HG02840 (cell line): ENCODE measurements around the gene ACSS1.
"Not testable (repeated sequence)": the region's sequence is repeated elsewhere in the genome, so short reads cannot be mapped to it uniquely, and the experiment has no call there.

Experiments used
- ATAC-seq: cut with Tn5 transposase; IDR thresholded peaks from one replicate; pipeline ENCODE4 v1.9.1; 2021; ENCODE audit warnings: mild to moderate bottlenecking, moderate library complexity, moderate number of reproducible peaks; ENCODE audit not compliant: unreplicated experiment, low FRiP score

ACSS1 gene

DNA sequence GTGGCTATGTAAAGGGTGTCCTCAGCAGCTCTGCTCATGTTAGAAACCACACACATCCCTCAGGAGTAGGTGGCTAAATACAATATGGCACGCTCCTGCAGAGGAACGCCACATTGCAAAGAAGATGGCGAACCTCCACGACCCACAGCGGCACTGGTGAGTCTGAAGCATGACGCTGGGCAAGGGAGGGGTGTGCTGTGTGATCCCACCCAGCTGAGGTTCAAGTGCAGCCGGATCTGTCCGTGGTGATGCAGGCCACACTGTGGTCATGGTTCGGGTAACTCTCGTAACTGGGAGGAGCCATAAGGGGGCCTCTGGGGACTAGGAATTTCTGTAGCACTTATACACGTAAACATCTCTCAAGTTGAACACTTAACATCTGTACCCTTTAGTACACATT lies 42.0 kb downstream of the ACSS1 start:
- ATAC-seq: no peak

DNA sequence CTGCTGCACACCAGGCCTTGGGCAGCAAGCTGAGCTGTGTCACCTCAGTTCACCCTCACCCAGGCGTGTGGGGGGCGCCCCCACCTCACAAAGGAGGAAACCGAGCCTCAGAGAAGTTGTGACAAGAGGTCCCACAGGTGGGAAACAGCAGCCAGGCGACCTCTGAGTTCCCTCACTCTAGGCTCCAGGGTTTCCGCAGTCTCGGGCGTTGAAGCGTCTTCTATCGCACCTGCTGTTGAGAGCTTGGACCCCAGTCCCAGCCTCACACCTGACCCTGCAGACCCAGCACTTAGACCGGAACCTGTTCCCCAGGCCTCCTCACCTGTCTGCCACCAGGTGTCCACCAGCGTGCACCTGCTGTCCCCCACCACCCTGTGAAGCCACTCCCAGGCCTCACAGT lies 43.1 kb downstream of the ACSS1 start:
- no peak for ATAC-seq

DNA sequence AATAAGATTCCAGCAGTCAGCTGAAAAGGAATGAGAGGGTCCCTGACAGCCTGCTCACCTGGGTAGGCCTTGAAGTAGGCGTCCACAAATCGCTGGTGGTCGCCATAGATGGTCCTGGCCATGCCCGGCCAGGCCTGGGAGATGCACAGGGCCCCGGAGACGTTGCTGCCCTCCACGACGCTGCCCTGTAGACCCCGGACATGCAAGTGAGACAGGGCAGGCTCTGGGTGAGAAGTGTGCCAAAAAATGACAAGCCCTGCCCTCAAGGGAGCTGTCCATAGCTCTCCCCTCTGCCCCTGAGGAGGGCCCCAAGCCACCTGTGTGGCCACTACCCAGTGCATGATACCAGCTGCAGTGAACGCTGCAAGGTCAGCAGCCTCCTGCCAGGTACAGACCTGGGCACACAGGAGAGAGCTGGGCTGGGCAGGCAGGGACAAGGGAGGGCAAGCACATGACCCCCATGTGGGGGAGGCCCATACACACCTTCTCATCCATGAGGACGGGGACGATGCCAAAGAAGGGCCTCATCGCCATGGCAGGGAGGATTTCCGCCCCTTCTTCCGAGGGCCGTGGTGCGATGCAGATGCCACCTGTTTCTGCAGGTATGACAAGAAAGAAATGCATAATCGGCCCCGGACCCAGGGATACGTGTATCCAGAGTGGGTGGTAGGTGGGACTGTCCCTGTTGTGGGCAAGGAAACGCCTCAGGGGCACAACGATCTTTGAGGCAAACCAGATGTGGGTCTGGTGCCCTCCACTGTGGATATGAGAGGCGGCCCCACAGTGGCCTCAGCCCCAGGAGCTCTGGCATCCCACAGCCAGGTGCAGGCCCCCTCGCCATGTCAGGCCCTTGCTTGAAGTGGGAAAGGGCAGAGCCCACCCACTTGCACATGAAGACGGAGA lies 44.2 kb downstream of the ACSS1 start:
- no peak for ATAC-seq

DNA sequence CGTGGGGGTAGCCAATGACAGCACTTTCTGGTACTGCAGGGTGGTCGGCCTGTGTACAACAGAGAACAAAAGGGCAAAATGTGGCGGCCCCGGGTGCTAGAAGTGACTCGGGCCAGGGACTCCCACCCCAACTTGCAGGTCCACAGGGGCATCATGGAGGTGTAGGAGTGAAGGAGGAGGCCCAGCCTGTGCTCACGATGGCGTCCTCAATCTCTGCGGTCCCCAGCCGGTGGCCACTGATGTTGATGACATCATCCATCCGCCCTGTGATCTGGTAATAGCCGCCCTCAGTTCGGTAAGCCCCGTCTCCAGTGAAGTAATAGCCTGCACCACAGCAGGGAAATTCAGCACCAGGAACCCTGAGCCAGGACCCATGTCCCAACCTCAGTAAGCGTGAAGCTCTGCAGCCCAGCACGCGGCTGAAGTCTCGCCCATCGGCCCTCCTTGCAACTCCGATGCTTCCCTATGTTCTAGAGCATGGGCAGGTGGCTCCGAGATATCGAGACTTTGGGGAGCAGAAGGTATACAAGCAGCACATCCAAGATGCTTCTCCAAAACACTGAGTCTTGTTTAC lies 45.2 kb downstream of the ACSS1 start:
- no peak for ATAC-seq

- no peak for ATAC-seq
Measured at GRCh38 chr20:25011831-25012241, 46.1 kb downstream of the ACSS1 start.

- ATAC-seq: no peak
Measured at GRCh38 chr20:25011261-25011660, 46.7 kb downstream of the ACSS1 start.

DNA sequence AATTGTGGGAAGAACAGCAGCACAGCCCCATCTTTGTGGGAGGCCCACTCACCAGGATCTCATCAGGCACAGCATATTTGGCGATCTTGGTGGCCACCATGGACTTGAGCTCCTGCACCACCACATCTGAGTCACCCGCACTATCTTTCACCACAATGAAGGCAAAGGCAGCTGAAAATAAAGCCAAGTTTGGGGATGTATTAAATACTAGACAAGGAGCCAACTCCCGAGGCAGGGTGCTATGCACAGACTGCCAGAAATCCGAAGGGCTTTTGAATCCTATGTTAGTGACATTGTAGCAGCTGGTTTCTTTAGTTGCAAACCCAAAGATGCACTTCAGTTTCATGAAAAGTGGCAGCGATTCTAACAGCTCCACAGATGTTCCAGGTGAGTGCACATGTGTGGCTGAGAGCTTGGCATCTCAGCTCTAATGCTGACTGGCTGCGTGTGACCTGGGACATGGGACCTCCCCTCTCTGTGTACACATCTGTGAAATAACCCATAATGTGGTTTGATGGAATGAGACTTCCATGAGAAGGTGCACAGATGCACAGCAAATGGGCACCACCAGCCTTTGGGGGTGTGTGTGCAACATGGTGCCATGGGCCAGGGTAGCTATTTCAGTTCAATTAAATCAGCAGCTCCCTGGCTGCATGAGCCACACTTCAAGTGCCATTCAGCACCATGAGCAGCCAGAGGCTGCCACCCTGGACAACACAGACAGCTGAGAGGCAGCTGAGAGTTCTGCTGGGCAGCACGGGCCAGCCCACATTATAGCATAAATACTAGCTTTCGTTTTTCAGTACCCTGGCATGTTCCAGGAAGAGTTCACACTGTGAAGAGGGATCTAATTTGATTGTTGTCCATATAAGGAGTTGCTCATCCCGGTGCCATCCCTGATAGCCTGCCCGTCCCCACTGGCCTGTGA lies 48.5 kb downstream of the ACSS1 start:
- no peak for ATAC-seq

DNA sequence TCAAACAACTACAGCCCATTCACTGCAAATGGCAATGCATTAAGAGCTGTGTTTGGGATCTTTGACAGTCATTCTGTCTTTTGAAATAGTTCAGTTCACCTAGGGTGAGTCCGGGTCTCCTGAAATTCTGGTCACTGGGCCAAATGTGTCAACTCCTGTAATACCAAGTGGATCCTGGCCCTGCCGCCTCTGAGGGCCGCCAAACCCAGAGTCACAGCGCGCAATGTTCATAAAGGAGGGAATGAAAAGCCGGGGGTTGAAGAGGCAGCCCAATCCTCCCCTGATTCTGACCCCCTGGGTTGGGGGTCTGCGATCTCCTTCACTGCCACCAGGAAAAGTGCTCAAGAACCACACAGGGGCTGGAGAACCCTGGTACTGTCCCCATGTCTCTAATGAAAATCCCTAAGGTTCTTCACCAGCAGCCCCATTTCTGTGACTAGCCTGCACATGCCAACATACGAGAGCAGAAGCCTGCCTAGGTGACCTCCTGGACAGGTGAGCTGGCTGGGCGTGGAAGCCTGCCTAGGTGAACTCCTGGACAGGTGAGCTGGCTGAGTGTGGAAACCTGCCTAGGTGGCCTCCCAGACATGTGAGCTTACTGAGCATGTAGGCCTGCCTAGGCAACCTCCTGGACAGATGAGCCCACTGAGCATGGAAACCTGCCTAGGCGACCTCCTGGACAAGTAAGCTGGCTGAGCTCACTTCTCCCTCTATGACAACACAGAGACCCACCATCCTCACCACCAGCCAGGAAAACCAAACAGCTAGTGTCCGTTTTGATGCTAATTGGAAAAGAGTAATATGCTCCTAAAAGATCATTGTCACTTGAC lies 49.3 kb downstream of the ACSS1 start:
- ATAC-seq: no peak

- no peak for ATAC-seq
Measured at GRCh38 chr20:25007491-25008305, 50.2 kb downstream of the ACSS1 start.

DNA sequence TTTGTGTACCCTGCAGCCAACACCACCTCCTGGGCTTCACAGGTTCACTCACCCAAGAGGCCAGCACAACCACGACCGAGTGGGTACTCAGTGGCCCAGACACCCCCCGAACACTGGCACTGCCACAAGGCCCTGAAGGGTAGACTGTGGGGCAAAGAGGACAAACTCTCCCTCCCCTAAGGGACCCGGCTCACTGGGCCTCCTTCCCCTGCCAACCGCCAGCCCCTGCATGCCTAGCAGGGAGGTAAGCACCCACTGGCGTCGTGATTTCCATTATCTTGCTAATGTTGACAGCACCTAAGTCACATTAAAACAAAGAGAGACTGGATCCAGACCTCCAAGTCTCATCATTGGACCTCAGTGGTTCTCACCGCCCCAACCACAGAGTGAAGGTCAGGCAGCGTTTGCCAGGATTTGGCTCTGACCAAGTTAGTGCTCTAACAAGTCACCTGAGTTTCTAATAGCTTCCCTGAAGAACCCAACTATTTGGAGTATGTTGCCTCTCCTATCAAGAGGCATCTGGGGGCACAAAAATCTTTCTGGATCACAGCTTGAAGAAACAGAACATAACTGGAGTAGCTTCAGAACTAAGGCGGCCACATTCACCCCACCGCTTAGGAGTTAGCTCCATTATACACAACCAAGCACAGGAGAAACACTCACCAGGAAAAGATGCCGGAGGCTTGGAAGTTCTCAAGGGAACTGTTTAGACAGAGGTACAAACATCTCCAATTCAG lies 51.3 kb downstream of the ACSS1 start:
- ATAC-seq: no peak

GRCh38 chr20:25005661-25006060 lies 52.3 kb downstream of the ACSS1 start:
- ATAC-seq: no peak

DNA sequence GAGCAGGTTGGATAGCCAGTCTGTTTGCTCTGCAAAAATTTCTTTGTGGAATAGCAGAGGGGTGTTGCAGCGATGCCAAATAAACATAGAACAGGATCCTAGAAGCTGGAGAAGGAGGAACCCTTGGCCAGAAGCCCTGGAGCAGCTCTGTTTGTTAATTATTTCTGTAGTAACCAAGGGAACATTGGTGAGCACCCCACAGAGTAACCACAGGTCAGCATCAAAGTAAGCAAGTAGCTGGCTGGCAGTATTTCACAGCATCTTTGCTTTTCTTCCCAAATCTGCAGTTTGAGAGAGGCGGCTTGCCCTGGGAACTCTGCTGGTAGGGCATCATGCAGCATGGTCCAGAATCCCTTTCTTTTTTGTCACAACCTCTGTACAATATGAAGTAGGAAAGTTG lies 52.7 kb downstream of the ACSS1 start:
- no peak for ATAC-seq

DNA sequence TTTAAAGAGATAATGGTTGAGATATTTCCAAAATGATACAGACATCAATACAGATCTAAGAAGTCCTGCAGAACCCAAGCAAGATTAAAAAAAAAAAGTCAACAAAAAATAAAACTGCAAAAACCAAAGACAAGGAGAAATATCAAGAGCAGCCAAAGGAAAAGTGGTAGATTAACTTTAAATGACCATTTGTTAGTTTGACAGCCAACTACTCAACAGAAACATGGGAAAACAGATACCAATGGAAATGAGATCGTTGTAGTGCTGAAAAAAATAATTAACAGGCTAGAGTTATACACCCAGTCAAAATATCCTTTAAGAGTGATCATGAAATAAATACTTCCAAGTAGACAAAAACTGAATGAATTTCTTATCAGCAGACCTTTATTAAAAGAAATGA lies 54.9 kb downstream of the ACSS1 start:
- ATAC-seq: no peak

DNA sequence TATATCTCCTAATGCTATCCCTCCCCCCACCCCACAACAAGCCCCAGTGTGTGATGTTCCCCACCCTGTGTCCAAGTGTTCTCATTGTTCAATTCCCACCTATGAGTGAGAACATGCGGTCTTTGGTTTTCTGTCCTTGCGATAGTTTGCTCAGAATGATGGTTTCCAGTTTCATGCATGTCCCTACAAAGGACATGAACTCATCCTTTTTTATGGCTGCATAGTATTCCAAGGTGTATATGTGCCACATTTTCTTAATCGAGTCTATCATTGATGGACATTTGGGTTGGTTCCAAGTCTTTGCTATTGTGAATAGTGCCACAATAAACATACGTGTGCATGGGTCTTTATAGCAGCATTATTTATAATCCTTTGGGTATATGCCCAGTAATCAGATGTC lies 56.6 kb downstream of the ACSS1 start:
- not testable (repeated sequence) for ATAC-seq

DNA sequence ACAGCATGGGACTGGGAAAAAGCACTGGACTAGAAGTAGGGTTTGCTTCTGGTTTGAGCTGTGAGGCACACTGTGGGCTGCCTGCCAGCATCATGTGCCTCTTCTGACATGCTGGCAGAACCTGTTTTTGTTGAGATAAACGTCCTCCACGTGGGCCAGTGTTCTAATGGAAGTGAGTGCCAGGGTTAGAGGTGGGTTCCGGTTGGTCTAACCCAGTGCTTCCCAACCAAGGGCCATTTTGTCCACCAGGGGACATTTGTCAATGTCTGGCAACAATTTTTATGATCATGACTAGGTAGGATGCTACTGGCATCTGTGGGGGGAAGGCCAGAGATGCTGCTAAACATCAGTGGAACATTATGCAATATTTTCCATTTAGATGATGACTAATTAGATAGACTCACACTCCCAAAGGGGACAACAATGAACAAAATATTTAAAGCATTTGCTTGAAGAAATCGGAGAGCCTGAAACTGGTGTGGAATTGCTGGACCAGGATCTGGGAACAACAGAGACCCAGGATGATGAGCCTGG lies 57.6 kb downstream of the ACSS1 start:
- ATAC-seq: no peak

- ATAC-seq: no peak
Measured at GRCh38 chr20:24999568-24999967, 58.4 kb downstream of the ACSS1 start.

GRCh38 chr20:24998631-24999445 lies 59.1 kb downstream of the ACSS1 start:
- ATAC-seq: no peak

DNA sequence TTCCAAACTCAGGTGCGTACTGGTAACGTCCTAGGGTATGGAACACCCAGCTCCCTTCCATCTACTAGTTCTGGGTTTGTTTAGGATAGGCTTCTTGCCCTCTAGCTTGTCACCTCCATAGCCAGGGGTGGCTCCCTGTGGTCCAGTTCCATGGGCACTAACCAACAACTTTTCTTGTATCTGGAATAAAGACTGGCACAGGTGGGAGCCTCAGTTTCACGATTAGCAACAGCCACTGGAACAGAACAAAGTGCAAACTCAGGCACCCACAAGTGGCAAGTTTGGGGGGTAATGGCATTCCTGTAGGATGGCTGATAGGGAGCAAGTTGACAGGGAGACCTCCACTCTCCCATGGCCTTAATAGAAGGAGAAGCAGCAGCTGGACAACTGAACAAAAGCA lies 59.8 kb downstream of the ACSS1 start:
- no peak for ATAC-seq
